Psoas muscle (tissue), 8 donors: ENCODE results near the gene CRTC3. TPM values are rescaled to one million over a fixed set of nuclear protein-coding genes. Genes with fewer than 3 reads are reported as not detected.

Experiments used
- ATAC-seq, 4 donors: fragments of 200-7000 bp; cut with Tn5 transposase; one replicate each; pipeline ENCODE4 v1.9.1; 2020; ENCODE audit warnings: moderate library complexity in 3 of 4, mild to moderate bottlenecking in 2 of 4
- DNase-seq, 2 donors: peaks; one replicate each; pipeline ENCODE4 v3.0.0-alpha.2; 2020
- H3K27ac ChIP-seq: fragments of 200-600 bp; one replicate; pipeline ENCODE4 v1.8.0; 2022
- H3K27me3 ChIP-seq, 3 donors: fragments of 200-600 bp in 1 of 3; one replicate each; pipeline versions ENCODE4 v1.6.1 to v1.8.0; 2013 to 2022; ENCODE audit warnings: low read length in 2 of 3, mild to moderate bottlenecking in 2 of 3, moderate library complexity in 1 of 3; ENCODE audit not compliant: insufficient read depth in 3 of 3
- H3K36me3 ChIP-seq, 2 donors: fragments of 200-600 bp in 1 of 2; one replicate each; pipeline versions ENCODE4 v1.6.1 to v1.8.0; 2013 to 2022; ENCODE audit warnings: low read depth in 1 of 2, mild to moderate bottlenecking in 1 of 2, moderate library complexity in 1 of 2; ENCODE audit not compliant: insufficient read depth in 1 of 2
- H3K4me1 ChIP-seq: fragments of 200-600 bp; one replicate; pipeline ENCODE4 v1.8.0; 2022
- H3K4me3 ChIP-seq: fragments of 200-600 bp; one replicate; pipeline ENCODE4 v1.8.0; 2022; ENCODE audit warnings: mild to moderate bottlenecking
- H3K9me3 ChIP-seq: fragments of 200-600 bp; one replicate; pipeline ENCODE4 v1.8.0; 2022
- WGBS, 3 donors: extraction: QIAGEN DNeasy Blood & Tissue Kit; methylation state at CpG; one replicate each; pipeline versions ENCODE4 v1.1.6 to v1.1.7; 2013; 5-methylcytosine and 5-hydroxymethylcytosine counted together
- intact Hi-C, 2 donors: fragments of 100-400 bp; cut with DNase I; formaldehyde crosslinking; loops; one replicate each; pipeline versions ENCODE4 v1.11.0 to v1.14.2; 2022
- polyA plus RNA-seq, 3 donors: library from polyadenylated mRNA; stranded (reverse); fragments of 200-250 nt; gene quantifications; one replicate each; pipeline ENCODE4 v1.2.3, GENCODE V29; 2013
- total RNA-seq, 4 donors: library from RNA; stranded (reverse); fragmentation: NEBNext Ultra II Directional in 2 of 4; extraction: Animal tissue kit (Norgen Biotek cat#: 25700) in 2 of 4; gene quantifications; one replicate each; pipeline versions ENCODE4 v1.2.1 to v1.2.4, GENCODE V29; 2021 to 2023
- TF ChIP-seq, protein P1 (sequence below): fragments of 200-600 bp; IDR thresholded peaks from one replicate; pipeline ENCODE4 v1.8.0; 2022; ENCODE audit warnings: antibody characterized with exemption
- donor health status: healthy with polysubstance abuse.
- donor health status: DM: no; HTN: no; CAD: no; lungs with moderate emphysema.
- donor health status: Bipolar disorder and iron deficiency.
- donor health status: healthy.
- donor health status: DM: yes; HTN: yes; CAD: no.
- donor health status: DM: no; HTN: no; CAD: no.
- donor health status: DM: no; HTN: no; CAD: no.
- donor health status: DM: yes; HTN: yes; CAD: no.

Gene CRTC3
- total and polyA plus RNA-seq, 7 donors, result 6.9 to 30.8 (median 15.3) TPM

DNA sequence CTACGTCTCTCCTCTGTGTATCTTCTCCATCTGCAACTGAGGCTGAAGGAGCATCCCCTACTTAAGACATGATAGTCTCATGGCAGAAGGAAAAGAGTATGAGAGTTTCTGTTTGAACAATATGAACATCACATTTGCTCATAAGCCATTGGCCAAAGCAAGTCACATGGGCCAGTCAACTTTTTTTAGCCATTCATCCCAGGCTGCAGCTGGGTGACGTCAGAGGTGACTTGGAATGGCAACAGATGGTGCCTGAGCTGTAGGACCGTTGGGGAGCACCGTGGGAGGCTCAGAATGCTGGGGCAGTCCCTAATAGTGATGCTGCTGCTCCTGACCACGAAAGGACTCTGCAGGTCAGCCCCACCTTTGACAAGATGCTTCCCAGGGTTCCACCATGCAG, 58.7 kb downstream of the CRTC3 start:
- intact Hi-C loops, result no loop called here
- Histone ChIP-seq H3K27ac (no peak overlapping the region), H3K36me3 (no peaks in the 10 kb centered on the region), H3K4me3 (no peak overlapping the region), H3K4me1 (peaks cover 32% of the 10 kb centered on the region), H3K9me3 (no peaks in the 10 kb centered on the region), H3K27me3 (no peaks in the 10 kb centered on the region)
- 55 to 61% (median 57%) methylated on average over 5 of the region's 5 CpGs for WGBS, 3 donors
- peak in 2 of 4 donors; percentile 25 to 46 for ATAC-seq
- no peak for DNase-seq
- TF ChIP-seq, protein P1, sequence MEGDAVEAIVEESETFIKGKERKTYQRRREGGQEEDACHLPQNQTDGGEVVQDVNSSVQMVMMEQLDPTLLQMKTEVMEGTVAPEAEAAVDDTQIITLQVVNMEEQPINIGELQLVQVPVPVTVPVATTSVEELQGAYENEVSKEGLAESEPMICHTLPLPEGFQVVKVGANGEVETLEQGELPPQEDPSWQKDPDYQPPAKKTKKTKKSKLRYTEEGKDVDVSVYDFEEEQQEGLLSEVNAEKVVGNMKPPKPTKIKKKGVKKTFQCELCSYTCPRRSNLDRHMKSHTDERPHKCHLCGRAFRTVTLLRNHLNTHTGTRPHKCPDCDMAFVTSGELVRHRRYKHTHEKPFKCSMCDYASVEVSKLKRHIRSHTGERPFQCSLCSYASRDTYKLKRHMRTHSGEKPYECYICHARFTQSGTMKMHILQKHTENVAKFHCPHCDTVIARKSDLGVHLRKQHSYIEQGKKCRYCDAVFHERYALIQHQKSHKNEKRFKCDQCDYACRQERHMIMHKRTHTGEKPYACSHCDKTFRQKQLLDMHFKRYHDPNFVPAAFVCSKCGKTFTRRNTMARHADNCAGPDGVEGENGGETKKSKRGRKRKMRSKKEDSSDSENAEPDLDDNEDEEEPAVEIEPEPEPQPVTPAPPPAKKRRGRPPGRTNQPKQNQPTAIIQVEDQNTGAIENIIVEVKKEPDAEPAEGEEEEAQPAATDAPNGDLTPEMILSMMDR, result no peak

DNA sequence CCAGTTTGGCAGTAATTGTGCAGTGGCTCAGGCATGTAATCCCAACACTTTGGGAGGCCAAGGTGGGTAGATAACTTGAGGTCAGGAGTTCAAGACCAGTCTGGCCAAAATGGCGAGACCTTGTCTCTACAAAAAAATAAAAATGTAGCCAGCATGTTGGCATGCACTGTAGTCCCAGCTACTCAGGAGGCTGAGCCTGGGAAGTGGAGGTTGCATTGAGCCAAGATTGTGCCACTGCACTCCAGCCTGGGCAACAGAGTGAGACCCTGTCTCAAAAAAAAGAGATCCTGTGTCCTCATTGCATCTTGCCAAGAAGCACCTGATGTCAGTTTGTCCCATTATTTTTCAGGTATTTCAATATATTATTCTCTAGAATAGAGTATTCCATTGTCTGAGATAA, 61.8 kb downstream of the CRTC3 start:
- ATAC-seq, result no peak
- no peaks in the 10 kb centered on the region for H3K27me3 ChIP-seq
- no peaks in the 10 kb centered on the region for H3K36me3 ChIP-seq
- TF ChIP-seq, protein P1, result no peak
- intact Hi-C loops, result no loop called here
- H3K9me3 ChIP-seq, result no peaks in the 10 kb centered on the region
- H3K4me1 ChIP-seq, result peaks cover 49% of the 10 kb centered on the region
- DNase-seq, result no peak
- 40 to 93% (median 46%) methylated on average over 1 of the region's 1 CpG for WGBS, 3 donors
- no peak overlapping the region for H3K4me3 ChIP-seq
- H3K27ac ChIP-seq, result peak overlapping the region; percentile 20

DNA sequence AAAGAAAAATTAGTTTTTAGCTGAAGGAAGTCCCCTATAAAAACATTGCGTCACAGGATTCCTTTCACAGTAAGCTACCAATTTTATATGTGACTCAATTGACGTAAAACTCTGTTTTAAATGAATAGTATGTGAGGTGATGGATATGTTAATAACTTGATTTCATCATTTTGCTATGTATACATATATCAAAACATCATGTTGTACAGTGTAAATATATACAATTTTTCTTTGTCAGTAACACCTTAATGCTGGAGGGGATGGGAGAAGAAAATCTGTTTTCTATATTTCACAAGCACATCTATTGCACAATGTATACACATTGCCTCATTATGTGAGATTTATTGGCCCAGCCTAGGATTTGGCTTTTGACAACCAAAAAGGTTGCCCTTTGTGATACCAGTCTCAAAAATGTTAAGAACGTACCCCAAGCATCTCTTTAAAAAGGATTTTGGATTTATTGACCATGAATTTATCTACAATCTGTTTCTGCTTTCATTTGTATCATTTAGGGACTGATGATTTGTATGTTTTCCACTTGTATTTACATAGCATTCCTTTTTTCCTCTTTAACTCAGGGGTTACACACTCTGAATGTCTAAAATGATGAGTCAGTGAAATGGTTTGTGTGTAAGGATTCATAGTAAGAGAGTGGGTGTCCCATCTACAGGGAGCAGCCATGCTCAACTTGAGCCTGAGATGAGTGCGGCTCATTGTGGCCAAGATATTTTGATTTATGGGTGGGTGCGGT, 62.6 kb downstream of the CRTC3 start:
- TF ChIP-seq, protein P1, result no peak
- Histone ChIP-seq H3K9me3 (no peaks in the 10 kb centered on the region), H3K4me3 (no peak overlapping the region), H3K4me1 (peaks cover 50% of the 10 kb centered on the region), H3K27me3 (no peaks in the 10 kb centered on the region), H3K27ac (peak overlapping the region; percentile 25), H3K36me3 (no peaks in the 10 kb centered on the region)
- 54 to 75% (median 60%) methylated on average over 5 of the region's 5 CpGs for WGBS, 3 donors
- ATAC-seq, result no peak
- intact Hi-C loops, result no loop called here
- DNase-seq, result no peak

DNA sequence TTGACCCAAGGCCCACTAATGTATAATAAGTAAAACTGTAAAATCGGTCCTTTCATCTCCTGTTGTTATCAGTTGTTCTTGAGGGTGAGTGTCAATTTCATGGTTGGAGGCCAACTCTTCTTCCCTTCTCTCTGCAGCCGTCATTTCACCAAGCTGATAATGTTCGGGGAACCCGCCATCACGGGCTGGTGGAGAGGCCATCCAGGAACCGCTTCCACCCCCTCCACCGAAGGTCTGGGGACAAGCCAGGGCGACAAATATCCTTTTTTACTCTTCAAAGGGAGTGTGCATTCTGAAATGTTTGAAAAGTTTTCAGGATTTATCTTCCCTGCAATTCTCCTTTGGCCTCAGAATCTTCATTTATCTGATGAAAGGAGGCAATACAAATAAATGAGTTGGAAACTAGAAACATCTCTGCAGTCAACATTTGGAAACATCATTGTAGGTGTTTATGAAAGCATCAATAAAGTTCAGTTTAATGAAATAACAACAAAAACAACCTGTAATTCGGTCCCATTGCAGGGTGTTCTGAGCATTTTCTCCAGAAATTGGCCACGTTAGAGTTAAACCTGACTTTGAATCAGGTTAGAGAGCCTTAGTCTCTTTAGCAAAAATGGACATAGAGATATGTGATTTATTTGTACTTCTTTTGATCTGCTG, 63.9 kb downstream of the CRTC3 start:
- peak overlapping the region; percentile 70 for H3K27ac ChIP-seq
- peaks cover 60% of the 10 kb centered on the region for H3K4me1 ChIP-seq

More for the DNA sequence above, 63.9 kb downstream of the CRTC3 start:
- WGBS, 3 donors, result 56 to 85% (median 66%) methylated on average over 10 of the region's 10 CpGs
- no peak overlapping the region for H3K4me3 ChIP-seq
- no peak for DNase-seq
- ATAC-seq, result no peak
- TF ChIP-seq, protein P1, result no peak
- no peaks in the 10 kb centered on the region for H3K27me3 ChIP-seq
- intact Hi-C loops, result no loop called here
- H3K36me3 ChIP-seq, result no peaks in the 10 kb centered on the region
- no peaks in the 10 kb centered on the region for H3K9me3 ChIP-seq
